Ascending aorta (tissue), 2 donors: ENCODE measurements around the gene SLC2A5. TPM values are rescaled to one million over a fixed set of nuclear protein-coding genes. Genes with fewer than 3 reads are reported as not detected.

ENCODE experiments used
- DNase-seq, 2 donors: peaks; one replicate each; pipeline ENCODE4 v3.0.0-alpha.2; 2019; ENCODE audit warnings: low spot score in 2 of 2
- H3K27ac ChIP-seq, 2 donors: fragments of 200-600 bp; sonication (generic); one replicate each; pipeline ENCODE4 v1.5.1; 2016 to 2017; ENCODE audit warnings: mild to moderate bottlenecking in 1 of 2
- H3K27me3 ChIP-seq: fragments of 200-600 bp; sonication (generic); one replicate; pipeline ENCODE4 v1.5.1; 2017
- H3K36me3 ChIP-seq, 2 donors: fragments of 200-600 bp; sonication (generic); one replicate each; pipeline ENCODE4 v1.5.1; 2016
- H3K4me1 ChIP-seq, 2 donors: fragments of 200-600 bp; sonication (generic); one replicate each; pipeline ENCODE4 v1.5.1; 2016 to 2017; ENCODE audit warnings: mild to moderate bottlenecking in 1 of 2
- H3K4me3 ChIP-seq, 2 donors: fragments of 200-600 bp; sonication (generic); one replicate each; pipeline ENCODE4 v1.5.1; 2016 to 2017; ENCODE audit warnings: mild to moderate bottlenecking in 1 of 2
- H3K9me3 ChIP-seq, 2 donors: fragments of 200-600 bp; sonication (generic); one replicate each; pipeline ENCODE4 v1.5.1; 2016
- intact Hi-C: fragments of 100-400 bp; cut with DNase I; formaldehyde crosslinking; loops from one replicate; pipeline ENCODE4 v1.15.1; 2023
- total RNA-seq: library from RNA; depleted of rRNA; stranded (reverse); fragments of >200 nt; gene quantifications from one replicate; pipeline ENCODE4 v1.1.0, GENCODE V29; 2016
- TF ChIP-seq, protein P1 (sequence below), 3 experiments: fragments of 200-600 bp in 2 of 3; fragments of 450-650 bp in 1 of 3; sonication (generic) in 2 of 3; IDR thresholded peaks; one replicate each; pipeline ENCODE4 v1.5.1; 2016 to 2019; ENCODE audit warnings: antibody characterized with exemption in 3 of 3, mild to moderate bottlenecking in 1 of 3, moderate library complexity in 1 of 3

The SLC2A5 gene
- total RNA-seq, 1 donor from 2014 or later = 13.9 TPM

DNA sequence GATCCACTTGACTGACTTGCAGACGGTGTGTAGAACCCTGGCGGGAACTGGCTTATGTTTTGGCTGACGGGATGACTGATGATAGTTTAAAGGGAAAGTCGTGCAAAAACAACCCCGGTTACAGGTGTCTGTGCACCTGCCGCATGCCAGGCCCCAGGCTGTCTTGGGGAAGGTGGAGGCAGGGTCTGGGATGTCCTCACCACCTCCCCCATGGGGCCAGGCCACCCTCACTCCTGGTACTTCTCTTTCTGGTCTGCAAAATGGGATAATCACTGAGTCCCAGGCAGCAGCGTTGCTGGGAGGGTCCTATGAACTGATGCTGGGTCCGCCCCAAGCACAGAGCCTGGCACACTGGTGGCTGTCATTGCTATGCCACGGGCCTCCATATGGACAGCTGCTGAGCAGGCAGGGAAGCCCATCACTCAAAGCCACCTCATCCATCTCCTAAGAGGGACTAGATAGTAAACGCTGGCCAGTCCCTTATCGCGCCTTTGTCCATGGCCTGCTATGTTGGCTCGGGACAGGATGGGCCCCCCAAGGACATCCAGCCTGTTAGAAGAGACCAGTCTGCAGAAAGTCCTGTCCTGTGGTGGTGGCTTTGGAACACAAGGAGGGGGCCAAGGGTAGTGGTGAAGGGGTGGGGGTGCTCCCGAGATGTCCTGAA lies 28.2 kb downstream of the SLC2A5 start:
- H3K9me3 ChIP-seq = no peaks in the 10 kb centered on the region
- no peak for DNase-seq
- intact Hi-C loops = no loop called here
- H3K36me3 ChIP-seq = no peaks in the 10 kb centered on the region
- H3K27me3 ChIP-seq = no peaks in the 10 kb centered on the region
- H3K4me1 ChIP-seq = no peaks in the 10 kb centered on the region
- H3K27ac ChIP-seq = no peak overlapping the region
- H3K4me3 ChIP-seq = no peak overlapping the region
- TF ChIP-seq, protein P1, sequence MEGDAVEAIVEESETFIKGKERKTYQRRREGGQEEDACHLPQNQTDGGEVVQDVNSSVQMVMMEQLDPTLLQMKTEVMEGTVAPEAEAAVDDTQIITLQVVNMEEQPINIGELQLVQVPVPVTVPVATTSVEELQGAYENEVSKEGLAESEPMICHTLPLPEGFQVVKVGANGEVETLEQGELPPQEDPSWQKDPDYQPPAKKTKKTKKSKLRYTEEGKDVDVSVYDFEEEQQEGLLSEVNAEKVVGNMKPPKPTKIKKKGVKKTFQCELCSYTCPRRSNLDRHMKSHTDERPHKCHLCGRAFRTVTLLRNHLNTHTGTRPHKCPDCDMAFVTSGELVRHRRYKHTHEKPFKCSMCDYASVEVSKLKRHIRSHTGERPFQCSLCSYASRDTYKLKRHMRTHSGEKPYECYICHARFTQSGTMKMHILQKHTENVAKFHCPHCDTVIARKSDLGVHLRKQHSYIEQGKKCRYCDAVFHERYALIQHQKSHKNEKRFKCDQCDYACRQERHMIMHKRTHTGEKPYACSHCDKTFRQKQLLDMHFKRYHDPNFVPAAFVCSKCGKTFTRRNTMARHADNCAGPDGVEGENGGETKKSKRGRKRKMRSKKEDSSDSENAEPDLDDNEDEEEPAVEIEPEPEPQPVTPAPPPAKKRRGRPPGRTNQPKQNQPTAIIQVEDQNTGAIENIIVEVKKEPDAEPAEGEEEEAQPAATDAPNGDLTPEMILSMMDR (IDR thresholded peaks at IDR 0.05) = no peak

DNA sequence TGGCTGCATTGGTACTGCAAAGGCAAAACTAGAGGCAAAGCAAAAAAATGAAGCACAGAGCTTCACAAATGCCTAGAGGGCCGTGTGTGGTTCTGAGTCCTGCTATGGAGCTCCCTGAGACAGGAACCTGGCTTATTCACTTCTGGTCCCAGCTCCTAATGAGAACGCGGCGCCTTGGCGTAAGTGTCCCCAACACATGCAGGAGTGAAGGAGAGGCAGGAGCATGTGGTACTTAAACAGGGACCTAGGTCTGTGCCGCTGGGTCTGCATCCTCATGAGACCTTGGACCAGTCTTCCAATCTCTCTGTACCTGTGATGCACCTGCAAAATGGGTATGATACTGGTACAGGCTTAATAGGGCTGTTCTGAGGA lies 28.8 kb downstream of the SLC2A5 start:
- TF ChIP-seq, protein P1 (IDR thresholded peaks at IDR 0.05) = no peak
- H3K9me3 ChIP-seq = no peaks in the 10 kb centered on the region
- no peak overlapping the region for H3K4me3 ChIP-seq
- no peak overlapping the region for H3K27ac ChIP-seq
- no peak for DNase-seq
- intact Hi-C loops = no loop called here
- no peaks in the 10 kb centered on the region for H3K36me3 ChIP-seq
- no peaks in the 10 kb centered on the region for H3K27me3 ChIP-seq
- H3K4me1 ChIP-seq = no peaks in the 10 kb centered on the region

DNA sequence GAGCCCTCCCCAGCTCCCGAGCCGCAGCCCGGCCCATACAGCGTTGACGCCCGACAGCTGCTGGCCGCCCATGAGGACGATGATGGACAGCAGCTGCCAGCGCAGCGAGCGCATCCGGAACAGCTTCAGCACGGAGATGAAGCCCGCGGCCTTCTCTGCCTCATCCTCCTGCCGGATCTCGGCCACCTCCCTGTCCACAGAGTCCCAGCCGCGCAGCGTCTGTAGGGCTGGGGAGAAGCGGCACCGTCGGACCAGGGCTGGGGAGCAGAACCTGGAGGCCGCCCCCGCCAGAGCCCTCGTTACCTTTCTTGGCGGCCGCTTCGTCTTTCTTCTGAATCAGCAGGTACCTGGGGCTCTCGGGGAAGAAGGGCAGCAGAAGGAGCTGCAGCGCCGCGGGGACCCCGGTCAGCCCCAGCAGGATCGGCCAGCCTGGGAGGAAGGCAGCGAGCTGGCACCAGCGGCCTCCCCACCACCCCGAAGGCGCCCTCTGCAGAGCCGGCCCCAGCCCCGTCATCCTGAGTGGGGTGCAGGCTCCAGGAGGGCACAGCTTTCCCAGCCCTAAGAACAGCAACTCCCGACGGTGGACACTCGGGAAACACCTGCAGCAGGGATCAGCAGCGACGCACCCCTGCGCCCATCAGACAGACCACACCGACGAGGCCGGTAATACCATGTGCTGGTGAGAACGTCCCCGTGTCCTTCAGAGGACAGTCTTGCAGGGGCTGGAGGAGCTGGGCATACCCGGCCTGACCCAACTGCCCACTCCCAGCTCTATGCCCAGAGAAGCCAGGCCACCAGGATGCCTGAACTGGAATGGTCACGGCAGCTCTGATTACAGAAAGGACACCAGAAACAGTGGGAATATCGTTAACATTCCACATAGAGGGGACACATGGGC lies 29.4 kb downstream of the SLC2A5 start:
- H3K36me3 ChIP-seq = no peaks in the 10 kb centered on the region
- H3K9me3 ChIP-seq = peaks cover 0 to 5% of the 10 kb centered on the region in 2 donors
- H3K27me3 ChIP-seq = no peaks in the 10 kb centered on the region
- no peaks in the 10 kb centered on the region for H3K4me1 ChIP-seq
- TF ChIP-seq, protein P1 (IDR thresholded peaks at IDR 0.05) = no peak
- no peak overlapping the region for H3K4me3 ChIP-seq
- intact Hi-C loops = no loop called here
- H3K27ac ChIP-seq = no peak overlapping the region
- DNase-seq = no peak

DNA sequence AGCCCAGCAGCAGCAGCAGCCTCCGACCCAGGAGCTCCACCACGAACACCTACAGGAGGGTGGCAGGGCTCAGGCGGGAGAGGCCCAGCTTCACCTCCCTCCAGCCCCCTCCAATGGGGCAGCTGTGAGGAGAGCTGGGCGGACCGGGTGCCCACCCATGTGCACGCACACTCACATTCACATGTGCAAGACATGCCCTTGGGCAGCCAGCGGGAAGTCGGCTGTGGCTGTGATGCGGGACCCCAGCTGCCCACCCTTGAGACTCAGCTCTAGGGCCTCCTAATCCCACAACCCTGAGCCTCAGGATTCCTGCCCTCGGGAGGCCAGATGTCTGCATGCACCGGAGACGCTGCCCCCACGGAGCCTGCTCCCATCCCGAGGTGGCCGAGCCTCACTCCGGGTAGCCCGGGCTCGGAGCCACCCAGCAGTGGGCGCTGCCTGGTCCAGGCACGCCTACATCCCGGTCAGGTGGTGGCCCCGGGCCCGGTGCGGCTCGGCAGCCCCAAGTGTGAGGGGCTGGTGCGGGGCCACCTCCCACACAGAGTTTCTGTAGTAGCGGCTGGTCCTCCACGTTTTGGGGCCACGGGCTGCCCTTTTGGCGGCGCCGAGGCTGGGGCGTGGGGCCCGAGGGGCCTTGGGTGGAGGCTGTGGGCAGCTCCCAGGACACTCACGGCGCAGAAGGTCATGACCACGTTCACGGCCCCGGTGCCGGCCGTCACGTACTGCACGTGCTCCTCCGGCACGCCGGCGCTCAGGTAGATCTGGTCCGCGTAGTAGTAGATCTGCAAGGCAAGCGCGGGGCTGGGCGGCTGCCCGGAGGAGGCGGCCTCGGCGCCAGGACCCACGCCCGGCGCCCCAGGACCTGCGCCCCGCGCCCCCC lies 30.3 kb downstream of the SLC2A5 start:
- no peak overlapping the region for H3K4me3 ChIP-seq
- TF ChIP-seq, protein P1 (IDR thresholded peaks at IDR 0.05) = no peak
- H3K27me3 ChIP-seq = no peaks in the 10 kb centered on the region
- H3K9me3 ChIP-seq = peaks cover 0 to 5% of the 10 kb centered on the region in 2 donors
- H3K36me3 ChIP-seq = no peaks in the 10 kb centered on the region
- no peak for DNase-seq
- intact Hi-C loops = no loop called here
- no peak overlapping the region for H3K27ac ChIP-seq
- no peaks in the 10 kb centered on the region for H3K4me1 ChIP-seq

DNA sequence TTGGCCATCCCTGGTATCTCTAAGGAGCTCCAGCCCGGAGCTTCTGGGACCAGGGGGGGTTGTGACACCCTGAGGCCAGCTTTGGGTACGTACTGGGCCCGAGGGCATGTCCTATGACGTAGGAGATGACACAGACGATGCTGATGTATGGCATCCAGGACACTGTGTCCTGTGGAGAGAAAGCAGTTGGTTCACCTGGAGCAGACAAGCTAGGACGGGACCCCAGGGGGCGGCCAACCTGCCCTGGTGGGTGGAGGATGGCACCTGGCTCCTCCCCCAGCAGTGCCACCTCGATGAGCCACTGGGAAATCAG lies 31.1 kb downstream of the SLC2A5 start:
- H3K36me3 ChIP-seq = no peaks in the 10 kb centered on the region
- peaks cover 0 to 5% of the 10 kb centered on the region in 2 donors for H3K9me3 ChIP-seq
- intact Hi-C loops = no loop called here
- DNase-seq = no peak
- TF ChIP-seq, protein P1 (IDR thresholded peaks at IDR 0.05) = no peak
- no peaks in the 10 kb centered on the region for H3K4me1 ChIP-seq
- no peak overlapping the region for H3K27ac ChIP-seq
- H3K4me3 ChIP-seq = no peak overlapping the region
- no peaks in the 10 kb centered on the region for H3K27me3 ChIP-seq
